Stimulated activated CD8-positive, alpha-beta memory T cell treated with anti-CD3 and anti-CD28 coated beads, Interleukin-15, amount 100 ng/mL, for 48 hours (primary cell): ENCODE results near the gene IL1R1.
A peak's percentile ranks its signal among the peaks of the same experiment; 100 is the strongest.
"Not testable (repeated sequence)": the region's sequence is repeated elsewhere in the genome, so short reads cannot be mapped to it uniquely, and the experiment has no call there.

ENCODE experiments used
- DNase-seq, 2 donors: peaks; one replicate each; pipeline ENCODE4 v3.0.0-alpha.2; 2020; ENCODE audit warnings: low read depth in 2 of 2

The IL1R1 gene

DNA sequence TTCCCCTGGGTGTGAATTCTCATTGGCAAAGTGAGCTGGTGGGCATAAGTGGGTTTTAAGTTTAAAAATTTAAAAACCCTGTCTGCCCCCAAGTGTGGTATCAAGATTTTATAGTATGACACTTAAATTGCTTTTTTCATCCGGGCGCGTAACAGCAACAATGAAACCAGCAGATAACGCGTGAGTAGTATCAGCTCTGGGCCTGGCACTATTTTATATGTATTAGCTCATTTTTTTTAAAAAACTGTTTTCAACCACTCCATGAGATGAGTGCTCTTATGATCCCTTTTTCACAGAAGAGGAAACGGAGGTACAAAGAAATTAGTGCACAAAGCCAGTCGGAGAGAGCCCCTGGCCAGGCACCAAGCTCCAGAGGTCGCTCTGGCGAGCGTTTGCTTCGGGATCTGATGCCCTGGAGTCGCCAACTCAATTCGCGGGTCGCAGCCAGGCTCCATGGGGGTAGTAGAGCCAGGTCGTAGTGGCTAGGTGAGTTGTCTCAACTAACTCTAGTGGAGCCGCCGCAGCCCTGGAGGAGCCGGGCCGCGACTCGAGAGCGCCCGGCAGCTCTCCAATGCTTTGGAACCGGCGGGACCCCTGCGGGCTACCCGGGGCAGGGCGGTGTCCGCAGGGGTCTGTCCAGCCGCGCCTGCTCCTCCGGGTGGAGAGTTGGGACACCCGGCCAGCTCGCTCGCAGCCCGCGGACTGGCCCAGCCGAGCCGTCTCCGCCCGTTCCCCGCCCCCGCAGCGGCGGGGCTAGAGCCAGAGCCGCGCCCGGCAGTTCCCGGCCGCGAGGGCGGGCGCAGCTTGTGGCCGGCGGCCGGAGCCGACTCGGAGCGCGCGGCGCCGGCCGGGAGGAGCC is at the start of gene IL1R1:
IL1R1 (plus strand) TSS at position 777 of the 859 bp plus-strand sequence. CDS start 14,979 bp downstream, outside the sequence.
- no peak for DNase-seq

DNA sequence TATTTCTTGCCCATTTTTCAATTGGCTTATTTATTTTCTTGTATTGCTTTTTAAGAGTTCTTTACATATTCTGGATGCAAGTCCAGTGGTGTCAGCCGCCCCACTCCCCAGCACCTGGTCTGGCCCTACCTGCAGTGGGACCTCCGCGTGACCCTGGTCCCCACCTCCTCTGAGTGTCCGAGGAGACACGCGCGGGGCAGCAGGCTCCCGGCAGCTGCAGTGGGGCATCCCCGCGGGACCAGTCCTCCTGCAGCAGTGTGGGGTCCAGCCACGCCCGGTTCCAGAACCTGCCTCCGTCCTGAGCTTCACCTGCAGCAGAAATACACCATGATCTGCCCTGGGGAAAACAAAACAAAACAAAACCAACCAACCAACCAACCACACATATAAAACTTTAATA is 48.9 kb upstream of the IL1R1 start:
- no peak for DNase-seq

GRCh38 chr2:102094917-102095316 is 47.6 kb upstream of the IL1R1 start:
- DNase-seq, result no peak

GRCh38 chr2:102096103-102096502 is 46.4 kb upstream of the IL1R1 start:
- no peak for DNase-seq

- no peak for DNase-seq
Observed at GRCh38 chr2:102098756-102099155, 43.8 kb upstream of the IL1R1 start.

- no peak for DNase-seq
Observed at GRCh38 chr2:102099536-102100298, 42.8 kb upstream of the IL1R1 start.

- DNase-seq, result no peak
Observed at GRCh38 chr2:102100371-102101096, 42.0 kb upstream of the IL1R1 start.

GRCh38 chr2:102101097-102101848 is 41.3 kb upstream of the IL1R1 start:
- DNase-seq, result no peak

- no peak for DNase-seq
Observed at GRCh38 chr2:102101849-102102635, 40.5 kb upstream of the IL1R1 start.

DNA sequence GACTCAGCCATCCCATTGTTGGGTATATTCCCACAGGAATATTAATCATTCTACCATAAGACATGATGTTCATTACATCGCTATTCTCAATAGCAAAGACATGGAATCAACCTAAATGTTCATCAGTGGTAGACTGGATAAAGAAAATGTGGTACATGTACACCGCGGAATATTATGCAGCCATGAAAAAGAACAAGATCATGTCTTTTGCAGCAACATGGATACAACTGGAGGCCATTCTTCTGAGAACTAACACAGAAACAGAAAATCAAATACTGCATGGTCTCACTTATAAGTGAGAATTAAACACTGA is 40.0 kb upstream of the IL1R1 start:
- not testable (repeated sequence) for DNase-seq

DNA sequence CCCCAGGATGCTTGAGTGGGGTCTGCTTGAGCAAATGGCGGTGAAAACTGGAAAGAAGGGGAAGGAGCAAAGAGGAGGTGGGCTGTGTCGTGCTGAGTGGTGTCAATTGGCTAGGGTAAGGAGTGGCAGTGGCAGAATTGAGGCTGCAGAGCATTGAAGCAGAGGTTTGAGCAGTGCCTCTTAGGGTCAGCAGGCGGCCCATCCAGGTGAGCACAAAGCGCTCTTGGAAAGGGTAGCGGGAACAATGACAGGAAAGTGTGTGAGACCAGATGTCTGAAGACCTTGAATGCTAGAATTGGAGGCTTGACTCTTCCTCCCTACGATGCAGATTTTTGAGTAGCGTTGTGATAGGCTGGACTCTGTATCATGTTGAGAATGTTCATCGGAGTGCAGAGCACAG is 39.3 kb upstream of the IL1R1 start:
- DNase-seq, result no peak

DNA sequence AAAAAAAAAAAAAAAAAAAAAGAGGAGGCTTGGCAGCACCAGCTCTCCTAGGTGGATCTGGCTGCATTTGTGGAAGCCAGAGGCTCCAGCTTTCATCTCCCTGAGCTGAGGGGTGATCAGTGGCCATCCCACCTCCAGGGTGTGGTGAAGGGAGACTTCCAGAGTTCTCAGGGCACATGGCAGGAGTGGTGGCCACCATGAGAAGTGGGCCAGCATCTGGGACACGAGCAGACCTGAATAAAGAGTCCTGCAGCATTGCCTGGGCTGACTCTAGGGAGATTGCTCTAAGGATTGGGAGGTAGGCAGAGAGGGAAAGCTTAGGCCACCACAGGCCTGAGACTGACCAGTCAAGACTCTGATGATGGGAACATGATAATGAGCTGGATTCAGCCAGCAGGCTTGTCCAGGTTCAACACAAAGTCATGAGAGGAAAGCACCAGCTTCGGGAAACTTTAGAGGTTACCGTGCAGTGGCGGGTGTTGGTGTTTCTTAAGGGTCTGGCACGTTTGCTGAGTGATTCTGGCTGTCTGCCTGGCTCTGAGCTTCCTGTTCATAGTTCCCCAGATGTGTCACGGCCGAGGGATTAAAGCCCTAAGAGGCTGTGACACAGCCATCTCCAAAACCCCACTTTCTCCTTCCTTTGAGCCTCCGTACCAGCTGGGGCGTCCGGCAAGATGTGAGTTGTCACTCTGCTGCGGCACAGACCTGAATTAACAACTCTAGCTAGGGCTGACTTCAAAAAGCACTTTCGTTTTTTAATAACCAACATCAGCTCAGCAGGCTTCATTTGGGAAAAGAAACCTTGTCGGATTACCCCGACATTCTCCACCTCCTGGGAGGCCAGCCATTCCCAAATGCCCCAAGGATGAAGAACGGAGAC is 38.3 kb upstream of the IL1R1 start:
- peak; percentile 59 to 76 for DNase-seq

- no peak for DNase-seq
Observed at GRCh38 chr2:102106133-102106556, 36.4 kb upstream of the IL1R1 start.

- not testable (repeated sequence) for DNase-seq
Observed at GRCh38 chr2:102106813-102107740, 35.5 kb upstream of the IL1R1 start.

GRCh38 chr2:102107741-102108070 is 34.8 kb upstream of the IL1R1 start:
- no peak for DNase-seq

GRCh38 chr2:102109016-102109415 is 33.5 kb upstream of the IL1R1 start:
- DNase-seq, result no peak

DNA sequence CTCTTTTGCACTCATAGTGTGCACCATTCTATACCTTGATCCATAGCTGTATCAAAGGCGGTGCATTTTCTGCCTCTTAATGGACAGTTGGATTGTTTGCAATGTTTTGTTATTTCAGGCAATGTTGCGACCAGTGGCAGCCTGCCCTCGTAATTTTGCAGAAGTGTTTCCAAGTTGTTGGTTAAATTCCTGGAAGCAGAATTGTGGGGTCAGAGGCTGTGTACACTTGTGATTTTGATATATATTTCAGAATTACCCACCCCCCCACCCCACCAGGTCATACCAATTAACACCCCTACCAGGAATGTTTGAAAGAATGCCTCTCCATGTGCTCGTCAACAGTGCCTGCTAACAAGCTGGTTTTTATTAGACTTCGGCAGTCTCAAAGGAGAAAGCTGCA is 32.4 kb upstream of the IL1R1 start:
- DNase-seq, result no peak

GRCh38 chr2:102110596-102111334 is 31.8 kb upstream of the IL1R1 start:
- DNase-seq, result no peak
